SK-N-SH treated with all-trans-retinoic acid at 6 μM for 48 hours (cell line): Measurements from ENCODE around the gene SKAP2.

ENCODE experiments used
- ATAC-seq: fragments of 200-7000 bp; cut with Tn5 transposase; 3 replicates; pipeline ENCODE4 v1.9.1; 2020; ENCODE audit warnings: mild to moderate bottlenecking, moderate library complexity
- ARNTL ChIP-seq: fragments of 450-650 bp; formaldehyde crosslinking; IDR thresholded peaks from 2 replicates; pipeline ENCODE4 v1.5.0; 2020; ENCODE audit warnings: low read depth, mild to moderate bottlenecking, moderate library complexity, borderline replicate concordance
- CSDC2 ChIP-seq: fragments of 250-450 bp; sonication (Bioruptor Pico); IDR thresholded peaks from 2 replicates; pipeline ENCODE4 v1.5.0; 2020; ENCODE audit warnings: mild to moderate bottlenecking, moderate library complexity
- ESRRG ChIP-seq: fragments of 250-450 bp; sonication (Bioruptor Pico); IDR thresholded peaks from 2 replicates; pipeline ENCODE4 v1.6.1; 2021; ENCODE audit warnings: mild to moderate bottlenecking
- GLIS3 ChIP-seq: fragments of 250-450 bp; sonication (Bioruptor Pico); IDR thresholded peaks from 2 replicates; pipeline ENCODE4 v1.5.0; 2020; ENCODE audit warnings: mild to moderate bottlenecking, moderate library complexity
- ISL1 ChIP-seq: fragments of 250-450 bp; sonication (Bioruptor Pico); IDR thresholded peaks from 2 replicates; pipeline ENCODE4 v2.1.2; 2022; ENCODE audit warnings: mild to moderate bottlenecking, moderate library complexity
- OSR1 ChIP-seq: fragments of 250-450 bp; sonication (Bioruptor Pico); IDR thresholded peaks from 2 replicates; pipeline ENCODE4 v1.8.0; 2022; ENCODE audit warnings: moderate library complexity, mild to moderate bottlenecking, inconsistent platforms
- PPARA ChIP-seq: fragments of 250-450 bp; sonication (Bioruptor Pico); IDR thresholded peaks from 2 replicates; pipeline ENCODE4 v1.5.0; 2020; ENCODE audit warnings: mild to moderate bottlenecking, borderline replicate concordance
- RARB ChIP-seq: fragments of 250-450 bp; sonication (Bioruptor Pico); IDR thresholded peaks from 2 replicates; pipeline ENCODE4 v1.8.0; 2021; ENCODE audit warnings: mild to moderate bottlenecking, moderate library complexity
- TCF4 ChIP-seq: fragments of 250-450 bp; sonication (Bioruptor Pico); IDR thresholded peaks from 2 replicates; pipeline ENCODE4 v1.8.0; 2021; ENCODE audit warnings: mild to moderate bottlenecking, moderate library complexity, borderline replicate concordance
- TOX ChIP-seq: fragments of 250-450 bp; sonication (Bioruptor Pico); IDR thresholded peaks from 2 replicates; pipeline ENCODE4 v1.8.0; 2021; ENCODE audit warnings: mild to moderate bottlenecking, moderate library complexity, borderline replicate concordance
- TSHZ2 ChIP-seq: fragments of 250-450 bp; sonication (Bioruptor Pico); IDR thresholded peaks from 2 replicates; pipeline ENCODE4 v1.5.0; 2020; ENCODE audit warnings: mild to moderate bottlenecking, moderate library complexity
- ZC3H10 ChIP-seq: fragments of 250-450 bp; sonication (Bioruptor Pico); IDR thresholded peaks from 2 replicates; pipeline ENCODE4 v1.5.1; 2021; ENCODE audit warnings: mild to moderate bottlenecking, moderate library complexity
- ZFP3 ChIP-seq: fragments of 250-450 bp; sonication (Bioruptor Pico); IDR thresholded peaks from 2 replicates; pipeline ENCODE4 v1.5.0; 2020; ENCODE audit warnings: mild to moderate bottlenecking, moderate library complexity
- ZFP30 ChIP-seq: fragments of 450-650 bp; formaldehyde crosslinking; IDR thresholded peaks from 2 replicates; pipeline ENCODE4 v1.5.0; 2022; ENCODE audit warnings: mild to moderate bottlenecking, moderate library complexity
- ZNF565 ChIP-seq: fragments of 450-650 bp; formaldehyde crosslinking; conservative IDR thresholded peaks from 2 replicates; pipeline ENCODE4 v1.5.0; 2020; ENCODE audit warnings: low read depth, mild to moderate bottlenecking, moderate library complexity
- ZNF70 ChIP-seq: fragments of 450-650 bp; formaldehyde crosslinking; IDR thresholded peaks from 2 replicates; pipeline ENCODE4 v1.5.0; 2020; ENCODE audit warnings: mild to moderate bottlenecking, moderate library complexity
- ZNF8 ChIP-seq: fragments of 450-650 bp; formaldehyde crosslinking; IDR thresholded peaks from 2 replicates; pipeline ENCODE4 v1.5.0; 2020; ENCODE audit warnings: mild to moderate bottlenecking, moderate library complexity
- TF ChIP-seq, protein P1 (sequence below): fragments of 250-450 bp; sonication (Bioruptor Pico); IDR thresholded peaks from 2 replicates; pipeline ENCODE4 v1.8.0; 2020; ENCODE audit warnings: mild to moderate bottlenecking, moderate library complexity, borderline replicate concordance
- TF ChIP-seq, protein P2 (sequence below): fragments of 250-450 bp; sonication (Bioruptor Pico); IDR thresholded peaks from 2 replicates; pipeline ENCODE4 v1.5.1; 2021; ENCODE audit warnings: mild to moderate bottlenecking, moderate library complexity
- TF ChIP-seq, protein P3 (sequence below): fragments of 250-450 bp; sonication (Bioruptor Pico); IDR thresholded peaks from 2 replicates; pipeline ENCODE4 v1.8.0; 2021; ENCODE audit warnings: low read depth, mild to moderate bottlenecking, moderate library complexity, borderline replicate concordance

The SKAP2 gene

DNA sequence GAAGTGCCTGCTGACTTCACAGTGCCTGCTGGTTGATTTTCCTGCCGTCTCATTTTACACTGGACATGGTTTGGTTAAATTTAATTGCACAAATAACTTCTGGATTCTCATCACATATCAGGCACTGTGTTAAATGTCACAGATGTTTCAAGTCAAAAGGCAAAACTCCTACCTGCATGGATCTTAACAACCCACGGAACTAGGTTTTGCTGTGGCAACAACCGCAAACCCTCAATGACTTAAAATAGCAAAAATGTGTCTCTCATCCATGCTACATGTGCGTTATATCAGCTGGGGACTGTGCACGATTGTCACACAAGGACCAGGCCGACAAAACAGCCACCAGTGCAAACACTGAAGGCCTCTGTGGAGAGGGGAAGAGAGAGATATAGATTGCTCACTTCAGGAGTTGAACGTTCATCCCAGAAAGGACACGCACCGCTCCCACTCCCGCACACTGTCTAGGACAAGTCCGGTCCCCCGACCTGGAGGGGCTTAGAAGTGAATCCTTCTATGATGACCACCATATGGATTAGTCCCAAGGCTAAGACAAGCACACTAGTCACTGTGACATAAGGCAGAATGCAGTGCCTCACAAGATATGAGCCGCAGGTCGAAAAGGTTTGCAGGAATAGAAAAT lies 233.3 kb downstream of the SKAP2 start:
- TF ChIP-seq TOX (CRISPR knock-in tag) (no peak), TSHZ2 (CRISPR knock-in tag) (no peak), RARB (CRISPR knock-in tag) (no peak), PPARA (CRISPR knock-in tag) (no peak), OSR1 (CRISPR knock-in tag) (no peak), ZFP3 (CRISPR knock-in tag) (no peak), ISL1 (CRISPR knock-in tag) (no peak), TCF4 (no peak), ZNF70 (CRISPR knock-in tag) (no peak), ZNF565 (CRISPR knock-in tag) (no peak)
- TF ChIP-seq, protein P1, sequence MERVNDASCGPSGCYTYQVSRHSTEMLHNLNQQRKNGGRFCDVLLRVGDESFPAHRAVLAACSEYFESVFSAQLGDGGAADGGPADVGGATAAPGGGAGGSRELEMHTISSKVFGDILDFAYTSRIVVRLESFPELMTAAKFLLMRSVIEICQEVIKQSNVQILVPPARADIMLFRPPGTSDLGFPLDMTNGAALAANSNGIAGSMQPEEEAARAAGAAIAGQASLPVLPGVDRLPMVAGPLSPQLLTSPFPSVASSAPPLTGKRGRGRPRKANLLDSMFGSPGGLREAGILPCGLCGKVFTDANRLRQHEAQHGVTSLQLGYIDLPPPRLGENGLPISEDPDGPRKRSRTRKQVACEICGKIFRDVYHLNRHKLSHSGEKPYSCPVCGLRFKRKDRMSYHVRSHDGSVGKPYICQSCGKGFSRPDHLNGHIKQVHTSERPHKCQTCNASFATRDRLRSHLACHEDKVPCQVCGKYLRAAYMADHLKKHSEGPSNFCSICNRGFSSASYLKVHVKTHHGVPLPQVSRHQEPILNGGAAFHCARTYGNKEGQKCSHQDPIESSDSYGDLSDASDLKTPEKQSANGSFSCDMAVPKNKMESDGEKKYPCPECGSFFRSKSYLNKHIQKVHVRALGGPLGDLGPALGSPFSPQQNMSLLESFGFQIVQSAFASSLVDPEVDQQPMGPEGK (CRISPR knock-in tag), result no peak
- TF ChIP-seq, protein P2, sequence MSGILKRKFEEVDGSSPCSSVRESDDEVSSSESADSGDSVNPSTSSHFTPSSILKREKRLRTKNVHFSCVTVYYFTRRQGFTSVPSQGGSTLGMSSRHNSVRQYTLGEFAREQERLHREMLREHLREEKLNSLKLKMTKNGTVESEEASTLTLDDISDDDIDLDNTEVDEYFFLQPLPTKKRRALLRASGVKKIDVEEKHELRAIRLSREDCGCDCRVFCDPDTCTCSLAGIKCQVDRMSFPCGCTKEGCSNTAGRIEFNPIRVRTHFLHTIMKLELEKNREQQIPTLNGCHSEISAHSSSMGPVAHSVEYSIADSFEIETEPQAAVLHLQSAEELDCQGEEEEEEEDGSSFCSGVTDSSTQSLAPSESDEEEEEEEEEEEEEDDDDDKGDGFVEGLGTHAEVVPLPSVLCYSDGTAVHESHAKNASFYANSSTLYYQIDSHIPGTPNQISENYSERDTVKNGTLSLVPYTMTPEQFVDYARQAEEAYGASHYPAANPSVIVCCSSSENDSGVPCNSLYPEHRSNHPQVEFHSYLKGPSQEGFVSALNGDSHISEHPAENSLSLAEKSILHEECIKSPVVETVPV (CRISPR knock-in tag), result no peak
- TF ChIP-seq, protein P3, sequence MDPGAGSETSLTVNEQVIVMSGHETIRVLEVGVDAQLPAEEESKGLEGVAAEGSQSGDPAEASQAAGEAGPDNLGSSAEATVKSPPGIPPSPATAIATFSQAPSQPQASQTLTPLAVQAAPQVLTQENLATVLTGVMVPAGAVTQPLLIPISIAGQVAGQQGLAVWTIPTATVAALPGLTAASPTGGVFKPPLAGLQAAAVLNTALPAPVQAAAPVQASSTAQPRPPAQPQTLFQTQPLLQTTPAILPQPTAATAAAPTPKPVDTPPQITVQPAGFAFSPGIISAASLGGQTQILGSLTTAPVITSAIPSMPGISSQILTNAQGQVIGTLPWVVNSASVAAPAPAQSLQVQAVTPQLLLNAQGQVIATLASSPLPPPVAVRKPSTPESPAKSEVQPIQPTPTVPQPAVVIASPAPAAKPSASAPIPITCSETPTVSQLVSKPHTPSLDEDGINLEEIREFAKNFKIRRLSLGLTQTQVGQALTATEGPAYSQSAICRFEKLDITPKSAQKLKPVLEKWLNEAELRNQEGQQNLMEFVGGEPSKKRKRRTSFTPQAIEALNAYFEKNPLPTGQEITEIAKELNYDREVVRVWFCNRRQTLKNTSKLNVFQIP (CRISPR knock-in tag), result no peak
- no peak for ATAC-seq

DNA sequence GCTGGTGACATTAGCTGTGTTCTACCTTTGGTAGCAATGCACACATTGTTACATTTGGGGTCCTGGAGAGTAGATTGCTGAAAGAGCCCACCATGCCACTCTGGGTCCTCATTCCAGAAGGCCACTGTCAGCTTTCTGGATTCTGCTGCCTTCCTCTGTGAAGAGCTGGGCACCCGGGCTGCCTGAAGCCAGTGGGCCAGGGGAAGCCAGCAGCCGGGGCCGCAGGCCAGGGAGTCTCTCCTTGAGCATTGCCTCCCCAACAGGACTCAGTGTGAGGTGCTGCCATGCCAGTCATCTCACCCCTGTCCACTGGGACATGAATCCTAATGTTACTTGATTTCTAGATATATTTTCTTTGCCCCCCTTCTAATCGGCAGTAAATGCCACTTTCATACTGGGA lies 234.0 kb downstream of the SKAP2 start:
- ATAC-seq, result no peak
- TF ChIP-seq ZNF565 (CRISPR knock-in tag), result no peak
- no peak for TF ChIP-seq ARNTL (CRISPR knock-in tag)
- no peak for TF ChIP-seq TSHZ2 (CRISPR knock-in tag)
- TF ChIP-seq ESRRG, result no peak
- TF ChIP-seq, protein P2 (CRISPR knock-in tag), result no peak
- TF ChIP-seq ISL1 (CRISPR knock-in tag), result no peak
- no peak for TF ChIP-seq GLIS3 (CRISPR knock-in tag)
- no peak for TF ChIP-seq RARB (CRISPR knock-in tag)
- no peak for TF ChIP-seq CSDC2 (CRISPR knock-in tag)
- TF ChIP-seq, protein P3 (CRISPR knock-in tag), result no peak
- TF ChIP-seq ZFP30, result no peak
- TF ChIP-seq ZC3H10 (CRISPR knock-in tag), result no peak
- TF ChIP-seq TCF4, result no peak
- no peak for TF ChIP-seq TOX (CRISPR knock-in tag)
- no peak for TF ChIP-seq ZNF8 (CRISPR knock-in tag)
- no peak for TF ChIP-seq ZFP3 (CRISPR knock-in tag)
